Adrenal gland (tissue), 12 donors: ENCODE measurements around the gene STK17B. TPM values are rescaled to one million over a fixed set of nuclear protein-coding genes. Genes with fewer than 3 reads are reported as not detected.

Source experiments
- DNase-seq, 7 donors: peaks; one replicate each; pipeline ENCODE4 v3.0.0-alpha.2; 2019 to 2020
- H3K27ac ChIP-seq, 5 donors: fragments of 200-600 bp; sonication (generic) in 4 of 5; 1 replicate in 3 of 5; 2 replicates in 2 of 5; pipeline versions ENCODE4 v1.5.1 to v1.8.0; 2016 to 2020; ENCODE audit warnings: mild to moderate bottlenecking in 1 of 5
- H3K27me3 ChIP-seq: fragments of 200-600 bp; 2 replicates; pipeline ENCODE4 v1.8.0; 2021
- H3K36me3 ChIP-seq, 2 donors: fragments of 200-600 bp; replicated peaks in 1 of 2; 1 replicate in 1 of 2; 2 replicates in 1 of 2; pipeline versions ENCODE4 v1.5.1 to v1.8.0; 2018 to 2022
- H3K4me1 ChIP-seq, 2 donors: fragments of 200-600 bp; replicated peaks in 1 of 2; 1 replicate in 1 of 2; 2 replicates in 1 of 2; pipeline versions ENCODE4 v1.5.1 to v1.8.0; 2018 to 2021
- H3K4me3 ChIP-seq, 4 donors: fragments of 200-600 bp; sonication (generic) in 3 of 4; one replicate each; pipeline ENCODE4 v1.5.1; 2016 to 2018
- H3K9me3 ChIP-seq, 3 donors: fragments of 200-600 bp; sonication (generic) in 1 of 3; replicated peaks in 1 of 3; 1 replicate in 2 of 3; 2 replicates in 1 of 3; pipeline versions ENCODE4 v1.5.1 to v1.8.0; 2016 to 2021
- CTCF ChIP-seq, 6 experiments: fragments of 450-650 bp in 4 of 6; fragments of 200-600 bp in 2 of 6; sonication (generic) in 1 of 6; IDR thresholded peaks; 1 replicate in 5 of 6; 2 replicates in 1 of 6; pipeline versions ENCODE4 v1.5.1 to v1.8.0; 2016 to 2021; ENCODE audit warnings: antibody characterized with exemption in 6 of 6, mild to moderate bottlenecking in 2 of 6, moderate library complexity in 1 of 6
- POLR2A ChIP-seq, 2 donors: fragments of 450-650 bp; IDR thresholded peaks; one replicate each; pipeline ENCODE4 v1.6.1; 2017; ENCODE audit warnings: antibody characterized with exemption in 2 of 2, mild to moderate bottlenecking in 2 of 2, moderate library complexity in 1 of 2
- WGBS, 4 donors: extraction: QIAGEN DNeasy Blood & Tissue Kit in 2 of 4; methylation state at CpG; one replicate each; pipeline versions ENCODE4 v1.1.5 to v1.1.7; 2013 to 2017; 5-methylcytosine and 5-hydroxymethylcytosine counted together
- intact Hi-C, 2 donors: fragments of 100-400 bp; cut with DNase I; formaldehyde crosslinking; loops; one replicate each; pipeline versions ENCODE4 v1.14.1 to v1.15.0; 2022 to 2023
- polyA plus RNA-seq, 3 donors: library from polyadenylated mRNA; stranded (reverse); fragments of 200-250 nt in 2 of 3; fragments of 350-450 nt in 1 of 3; fragmentation: Illumina TruSeq in 1 of 3; extraction: RNeasy Lipid Tissue Mini Kit (QIAGEN cat#74804) in 1 of 3; gene quantifications; one replicate each; pipeline ENCODE4 v1.2.3, GENCODE V29; 2013 to 2014
- total RNA-seq, 9 donors: library from RNA; depleted of rRNA in 4 of 9; stranded (reverse); fragments of >200 nt in 4 of 9; fragments of 120-200 nt in 1 of 9; fragmentation: NEBNext Ultra II Directional in 1 of 9; extraction: Animal tissue kit (Norgen Biotek cat#: 25700) in 1 of 9; gene quantifications; one replicate each; pipeline versions ENCODE4 v1.1.0 to v1.2.4, GENCODE V29; 2013 to 2023
- donor health status: healthy with polysubstance abuse.
- donor health status: Bipolar disorder and iron deficiency.
- donor health status: DM: yes; HTN: yes; CAD: no.
- donor health status: DM: no; HTN: no; CAD: no.
- donor health status: DM: no; HTN: no; CAD: no.
- donor health status: DM: yes; HTN: yes; CAD: no.

The STK17B gene
- total and polyA plus RNA-seq, 12 donors = 3.6 to 35.0 (median 15.5) TPM

GRCh38 chr2:196172951-196173350 lies 1.6 kb upstream of the STK17B start:
- intact Hi-C loops = no loop called here
- WGBS, 4 donors = 92 to 100% (median 98%) methylated on average over 1 of the region's 1 CpG
- H3K36me3 ChIP-seq = no peaks in the 10 kb centered on the region
- no peak overlapping the region for H3K4me3 ChIP-seq
- no peak for DNase-seq
- no peaks in the 10 kb centered on the region for H3K27me3 ChIP-seq
- H3K9me3 ChIP-seq = no peaks in the 10 kb centered on the region
- H3K27ac ChIP-seq = no peak overlapping the region
- TF ChIP-seq CTCF (IDR thresholded peaks at IDR 0.05) (no peak), POLR2A (IDR thresholded peaks at IDR 0.05) (no peak)
- peaks cover 16 to 17% of the 10 kb centered on the region in 2 donors for H3K4me1 ChIP-seq

- Histone ChIP-seq H3K4me3 (peak overlapping the region in 2 of 4 donors; percentile 21 to 59), H3K9me3 (no peaks in the 10 kb centered on the region), H3K36me3 (no peaks in the 10 kb centered on the region), H3K27ac (peak overlapping the region in 1 of 5 donors; percentile 77), H3K4me1 (peaks cover 17 to 26% of the 10 kb centered on the region in 2 donors), H3K27me3 (no peaks in the 10 kb centered on the region)
- DNase-seq = no peak
- intact Hi-C loops = no loop called here
- no peak for TF ChIP-seq CTCF (IDR thresholded peaks at IDR 0.05)
- no peak for TF ChIP-seq POLR2A (IDR thresholded peaks at IDR 0.05)
- WGBS, 4 donors = 5 to 11% (median 6%) methylated on average over 11 of the region's 11 CpGs
Observed at GRCh38 chr2:196171946-196172345, 568 bp upstream of the STK17B start.

- peak in 6 of 7 donors; percentile 16 to 41 (median 30) for DNase-seq
- Histone ChIP-seq H3K9me3 (no peaks in the 10 kb centered on the region), H3K27ac (peak overlapping the region; percentile 65 to 91 (median 85)), H3K4me1 (peaks cover 17 to 35% of the 10 kb centered on the region in 2 donors), H3K36me3 (no peaks in the 10 kb centered on the region), H3K4me3 (peak overlapping the region; percentile 59 to 99 (median 88)), H3K27me3 (no peaks in the 10 kb centered on the region)
- TF ChIP-seq POLR2A (IDR thresholded peaks at IDR 0.05) (peak in 1 of 2 donors; percentile 23), CTCF (IDR thresholded peaks at IDR 0.05) (no peak)
- intact Hi-C loops = no loop called here
- 0% methylated on average over 11 to 54 of the region's 54 CpGs for WGBS, 4 donors
Observed at GRCh38 chr2:196170606-196171247, 651 bp downstream of the STK17B start.

GRCh38 chr2:196170213-196170605 lies 1.2 kb downstream of the STK17B start:
- WGBS, 4 donors = 0 to 1% (median 1%) methylated on average over 13 of the region's 13 CpGs
- peak overlapping the region in 4 of 5 donors; percentile 77 to 91 (median 86) for H3K27ac ChIP-seq

More at GRCh38 chr2:196170213-196170605, 1.2 kb downstream of the STK17B start:
- peaks cover 17 to 35% of the 10 kb centered on the region in 2 donors for H3K4me1 ChIP-seq
- no peaks in the 10 kb centered on the region for H3K27me3 ChIP-seq
- H3K4me3 ChIP-seq = peak overlapping the region; percentile 59 to 99 (median 88)
- no peak for TF ChIP-seq POLR2A (IDR thresholded peaks at IDR 0.05)
- TF ChIP-seq CTCF (IDR thresholded peaks at IDR 0.05) = no peak
- intact Hi-C loops = no loop called here
- no peaks in the 10 kb centered on the region for H3K9me3 ChIP-seq
- H3K36me3 ChIP-seq = no peaks in the 10 kb centered on the region
- peak in 5 of 7 donors; percentile 26 to 62 (median 44) for DNase-seq
